Neural progenitor cell (in vitro differentiated cells): ENCODE measurements around the gene ARL16.

Experiments
- EZH2 ChIP-seq: fragments of 200-600 bp; sonication (generic); IDR thresholded peaks from 2 replicates; pipeline ENCODE4 v1.6.1; 2017; ENCODE audit warnings: antibody characterized with exemption, mild to moderate bottlenecking, moderate library complexity
- TF ChIP-seq, protein P1 (sequence below): fragments of 200-600 bp; sonication (generic); IDR thresholded peaks from 2 replicates; pipeline ENCODE4 v1.5.1; 2017; ENCODE audit warnings: antibody characterized with exemption, mild to moderate bottlenecking

GRCh38 chr17:81690549-81690948 is 7.0 kb upstream of the ARL16 start:
- TF ChIP-seq, protein P1, sequence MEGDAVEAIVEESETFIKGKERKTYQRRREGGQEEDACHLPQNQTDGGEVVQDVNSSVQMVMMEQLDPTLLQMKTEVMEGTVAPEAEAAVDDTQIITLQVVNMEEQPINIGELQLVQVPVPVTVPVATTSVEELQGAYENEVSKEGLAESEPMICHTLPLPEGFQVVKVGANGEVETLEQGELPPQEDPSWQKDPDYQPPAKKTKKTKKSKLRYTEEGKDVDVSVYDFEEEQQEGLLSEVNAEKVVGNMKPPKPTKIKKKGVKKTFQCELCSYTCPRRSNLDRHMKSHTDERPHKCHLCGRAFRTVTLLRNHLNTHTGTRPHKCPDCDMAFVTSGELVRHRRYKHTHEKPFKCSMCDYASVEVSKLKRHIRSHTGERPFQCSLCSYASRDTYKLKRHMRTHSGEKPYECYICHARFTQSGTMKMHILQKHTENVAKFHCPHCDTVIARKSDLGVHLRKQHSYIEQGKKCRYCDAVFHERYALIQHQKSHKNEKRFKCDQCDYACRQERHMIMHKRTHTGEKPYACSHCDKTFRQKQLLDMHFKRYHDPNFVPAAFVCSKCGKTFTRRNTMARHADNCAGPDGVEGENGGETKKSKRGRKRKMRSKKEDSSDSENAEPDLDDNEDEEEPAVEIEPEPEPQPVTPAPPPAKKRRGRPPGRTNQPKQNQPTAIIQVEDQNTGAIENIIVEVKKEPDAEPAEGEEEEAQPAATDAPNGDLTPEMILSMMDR = no peak
- TF ChIP-seq EZH2 = no peak
